ENCODE data around the gene RPL10A. TPM values are rescaled to one million over a fixed set of nuclear protein-coding genes. Genes with fewer than 3 reads are reported as not detected.

Gene RPL10A
- total and polyA plus RNA-seq, 2 of the 13 experiments (the other 11 are each of a cell fraction or from before 2014, with no cell fraction given) = 1,854 to 2,726 TPM

- Histone ChIP-seq H3K27me3 (ENCODE audit: control insufficient read depth in 1 of 2, insufficient read depth in 2 of 2, low read length in 2 of 2) (no peaks in the 10 kb centered on the region), H3K79me2 (ENCODE audit: insufficient read depth, low read length) (peaks cover 2% of the 10 kb centered on the region), H3K9ac (ENCODE audit: insufficient read depth, low read depth, low read length) (no peak overlapping the region), H2AFZ (ENCODE audit: low read length) (no peak overlapping the region), H3K36me3 (replicated peaks in 1 of 2; ENCODE audit: control insufficient read depth in 1 of 2, insufficient read depth in 2 of 2, low read length in 2 of 2) (peaks cover 14 to 64% of the 10 kb centered on the region in 2 experiments), H3K4me1 (ENCODE audit: insufficient read depth, low read length) (no peaks in the 10 kb centered on the region), H3K9me3 (ENCODE audit: low read length) (no peaks in the 10 kb centered on the region), H4K20me1 (ENCODE audit: insufficient read depth, low read length) (peaks cover 17% of the 10 kb centered on the region; the same call in 1 of the 2 replicates), H3K4me2 (ENCODE audit: low read depth, low read length) (no peak overlapping the region), H3K4me3 (replicated peaks in 1 of 3; ENCODE audit: insufficient read depth in 1 of 3, low read depth in 2 of 3, low read length in 3 of 3) (no peak overlapping the region), H3K27ac (ENCODE audit: extremely low read length, insufficient read depth, low read length) (no peak overlapping the region)
- WGBS (ENCODE audit: low lambda C conversion rate) = 97% methylated on average over 3 of the region's 3 CpGs
- DNase-seq (ENCODE audit: low spot score) (no peak), ATAC-seq (no peak), FAIRE-seq (no peak)
- CTCF ChIA-PET (ENCODE audit: low intra/inter-chr PET ratio, low total read pairs) = no interaction called here
- POLR2A ChIA-PET = interaction anchor here (1.0 to 1.9 kb wide), 2 partner anchors 12 to 13 kb away, joined by 3 to 5 read pairs; partner anchors contain the start of gene TEAD3
- in situ Hi-C loops (cut with HindIII; ENCODE audit: extremely low pct_ligation_motif_present, low pct_unique_long_range_greater_than_20kb) (no loop called here), intact Hi-C loops (cut with micrococcal nuclease; ENCODE audit: unreplicated experiment) (no loop called here)
- TF ChIP-seq ELF4 (CRISPR knock-in tag; IDR thresholded peaks at IDR 0.05; ENCODE audit: borderline replicate concordance) (no peak), ZFYVE20 (CRISPR knock-in tag; IDR thresholded peaks at IDR 0.05; ENCODE audit: borderline replicate concordance, low read depth) (no peak), KDM6A (CRISPR knock-in tag; IDR thresholded peaks at IDR 0.05; ENCODE audit: low read depth) (no peak), MAX (IDR thresholded peaks at IDR 0.05) (no peak), ZNF788 (CRISPR knock-in tag; IDR thresholded peaks at IDR 0.05; ENCODE audit: borderline replicate concordance) (no peak), ZNF710 (CRISPR knock-in tag; IDR thresholded peaks at IDR 0.05; ENCODE audit: borderline replicate concordance) (no peak), BATF2 (CRISPR knock-in tag; IDR thresholded peaks at IDR 0.05) (no peak), HOXA9 (CRISPR knock-in tag; IDR thresholded peaks at IDR 0.05; ENCODE audit: borderline replicate concordance) (no peak)
- no TSS peak for BruUV-seq (replicated peaks)
Measured at GRCh38 chr6:35483490-35483889, 15.3 kb downstream of the RPL10A start.
